ENCODE results near the gene EPHA10.

GRCh38 chr1:37753473-37754321 is 11.2 kb downstream of the EPHA10 start:
- no peak for TF ChIP-seq POLR2AphosphoS5 (IDR thresholded peaks at IDR 0.05)
- no peak for TF ChIP-seq POLR2A (IDR thresholded peaks at IDR 0.05)
